ENCODE measurements around the gene SLC39A10.
"Not testable (repeated sequence)": the region's sequence is repeated elsewhere in the genome, so short reads cannot be mapped to it uniquely, and the experiment has no call there.

SLC39A10 gene

DNA sequence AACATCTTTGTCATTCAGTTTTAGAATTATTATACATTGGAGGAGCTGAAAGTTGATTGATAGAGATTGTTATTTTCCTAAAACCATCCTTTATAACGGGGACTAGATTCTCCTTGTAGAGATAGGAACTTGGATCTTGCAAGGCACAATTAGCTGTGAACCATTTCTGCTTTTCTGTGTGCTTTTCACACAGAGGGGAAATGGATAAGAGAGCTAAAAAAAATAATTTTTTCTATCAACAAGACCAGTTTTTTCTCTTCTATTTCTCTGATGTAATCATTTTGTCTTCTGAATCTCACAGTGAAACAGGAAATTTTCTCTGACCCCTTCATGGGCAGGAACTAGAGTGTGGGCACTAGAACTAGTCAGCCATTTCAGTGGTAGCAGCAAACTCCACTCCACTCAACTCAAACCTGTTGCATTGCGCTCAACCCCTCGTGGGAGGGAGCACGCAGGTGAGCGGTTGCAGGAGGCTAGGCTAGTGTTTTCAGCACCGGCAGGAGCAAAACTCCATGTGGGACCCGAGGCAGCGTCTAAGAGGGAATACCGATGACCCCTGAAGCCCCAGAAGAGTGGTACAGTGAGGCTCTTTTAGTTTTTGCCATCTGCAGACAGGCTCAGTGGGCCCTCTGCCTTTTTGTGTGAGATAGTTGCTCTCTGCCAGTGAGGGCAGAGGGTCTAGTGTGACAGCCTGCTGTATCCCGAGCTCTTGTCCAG lies 24.0 kb upstream of the SLC39A10 start:
- H3K9me3 ChIP-seq (ENCODE audit: control insufficient read depth, insufficient read depth, low read length): no peaks in the 10 kb centered on the region
- H3K4me1 ChIP-seq (ENCODE audit: control insufficient read depth, insufficient read depth, low read length): 0 out of 2 replicates have a peak, but pooled peaks cover 4% of the 10 kb centered on the region
- no peak overlapping the region for H3K27ac ChIP-seq (ENCODE audit: low read depth, low read length)

GRCh38 chr2:195633573-195633870 lies 23.5 kb upstream of the SLC39A10 start:
- no peak overlapping the region for H3K4me3 ChIP-seq (ENCODE audit: low read depth, low read length)
- no peaks in the 10 kb centered on the region for H3K9me3 ChIP-seq (ENCODE audit: control insufficient read depth, insufficient read depth, low read length)
- H3K9ac ChIP-seq (ENCODE audit: low read depth, low read length): no peak overlapping the region
- H3K4me1 ChIP-seq (ENCODE audit: control insufficient read depth, insufficient read depth, low read length): 0 out of 2 replicates have a peak, but pooled peaks cover 4% of the 10 kb centered on the region
- no peaks in the 10 kb centered on the region for H3K36me3 ChIP-seq (ENCODE audit: control insufficient read depth, insufficient read depth, low read length)
- no peaks in the 10 kb centered on the region for H3K27me3 ChIP-seq (ENCODE audit: control insufficient read depth, insufficient read depth, low read length)
- no peak overlapping the region for H3K27ac ChIP-seq (ENCODE audit: low read depth, low read length)

More for the DNA sequence above, 24.0 kb upstream of the SLC39A10 start:
- Histone ChIP-seq H3K36me3 (ENCODE audit: control insufficient read depth, insufficient read depth, low read length) (0 out of 2 replicates have a peak, but pooled peaks cover under 1% of the 10 kb centered on the region), H3K27me3 (ENCODE audit: control insufficient read depth, insufficient read depth, low read length) (no peaks in the 10 kb centered on the region), H3K9ac (ENCODE audit: low read depth, low read length) (no peak overlapping the region), H3K4me3 (ENCODE audit: low read depth, low read length) (no peak overlapping the region)

DNA sequence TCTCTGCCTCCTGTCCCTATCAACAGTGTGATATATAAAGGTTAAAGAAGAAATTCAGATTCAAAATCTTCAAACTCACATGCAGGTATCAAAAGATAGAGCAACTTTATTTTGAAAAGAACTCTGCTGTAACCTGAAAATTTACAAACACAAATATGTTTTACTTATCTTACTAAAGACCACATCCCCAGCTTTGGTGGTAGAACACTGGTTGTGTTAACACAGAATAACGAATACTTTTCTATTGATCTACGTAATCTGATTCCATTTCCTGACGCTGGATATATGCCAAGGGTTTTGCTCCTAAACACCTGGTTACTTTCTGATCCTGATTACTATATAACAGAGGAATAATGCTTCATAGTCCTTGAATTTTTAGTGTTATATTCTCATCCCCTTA lies 23.1 kb upstream of the SLC39A10 start:
- Histone ChIP-seq H3K27ac (ENCODE audit: low read depth, low read length) (no peak overlapping the region), H3K9ac (ENCODE audit: low read depth, low read length) (no peak overlapping the region), H3K4me3 (ENCODE audit: low read depth, low read length) (no peak overlapping the region), H3K36me3 (ENCODE audit: control insufficient read depth, insufficient read depth, low read length) (peaks cover 2% of the 10 kb centered on the region; the same call in 1 of the 2 replicates), H3K4me1 (ENCODE audit: control insufficient read depth, insufficient read depth, low read length) (0 out of 2 replicates have a peak, but pooled peaks cover 4% of the 10 kb centered on the region), H3K27me3 (ENCODE audit: control insufficient read depth, insufficient read depth, low read length) (no peaks in the 10 kb centered on the region), H3K9me3 (ENCODE audit: control insufficient read depth, insufficient read depth, low read length) (no peaks in the 10 kb centered on the region)

- Histone ChIP-seq H3K27me3 (ENCODE audit: control insufficient read depth, insufficient read depth, low read length) (no peaks in the 10 kb centered on the region), H3K9ac (ENCODE audit: low read depth, low read length) (no peak overlapping the region), H3K4me1 (ENCODE audit: control insufficient read depth, insufficient read depth, low read length) (peaks cover 5% of the 10 kb centered on the region; the same call in 1 of the 2 replicates), H3K4me3 (ENCODE audit: low read depth, low read length) (no peak overlapping the region), H3K27ac (ENCODE audit: low read depth, low read length) (peak overlapping the region; percentile 69), H3K9me3 (ENCODE audit: control insufficient read depth, insufficient read depth, low read length) (no peaks in the 10 kb centered on the region), H3K36me3 (ENCODE audit: control insufficient read depth, insufficient read depth, low read length) (peaks cover 7% of the 10 kb centered on the region)
Measured at GRCh38 chr2:195636890-195637289, 20.1 kb upstream of the SLC39A10 start.

DNA sequence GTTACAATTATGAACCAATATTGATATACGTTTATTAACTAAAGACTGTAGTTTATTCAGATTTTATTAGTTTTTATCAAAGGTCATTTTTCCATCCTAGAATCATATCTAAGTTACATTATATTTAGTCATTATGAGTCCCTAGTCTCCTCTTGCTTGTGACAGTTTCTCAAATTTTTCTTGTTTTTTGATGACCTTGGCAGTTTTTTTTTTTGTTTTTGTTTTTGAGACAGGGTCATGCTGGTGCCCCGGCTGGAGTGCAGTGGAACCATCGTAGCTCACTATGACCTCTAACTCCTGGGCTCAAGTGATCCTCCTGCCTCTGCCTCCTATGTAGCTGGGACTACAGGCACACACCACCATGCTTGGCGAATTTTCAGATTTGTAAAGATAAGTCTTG lies 18.3 kb upstream of the SLC39A10 start:
- Histone ChIP-seq H3K9ac (ENCODE audit: low read depth, low read length) (no peak overlapping the region), H3K36me3 (ENCODE audit: control insufficient read depth, insufficient read depth, low read length) (peaks cover 7% of the 10 kb centered on the region), H3K27ac (ENCODE audit: low read depth, low read length) (no peak overlapping the region), H3K9me3 (ENCODE audit: control insufficient read depth, insufficient read depth, low read length) (no peaks in the 10 kb centered on the region), H3K4me1 (ENCODE audit: control insufficient read depth, insufficient read depth, low read length) (peaks cover 13% of the 10 kb centered on the region), H3K27me3 (ENCODE audit: control insufficient read depth, insufficient read depth, low read length) (no peaks in the 10 kb centered on the region), H3K4me3 (ENCODE audit: low read depth, low read length) (no peak overlapping the region)

DNA sequence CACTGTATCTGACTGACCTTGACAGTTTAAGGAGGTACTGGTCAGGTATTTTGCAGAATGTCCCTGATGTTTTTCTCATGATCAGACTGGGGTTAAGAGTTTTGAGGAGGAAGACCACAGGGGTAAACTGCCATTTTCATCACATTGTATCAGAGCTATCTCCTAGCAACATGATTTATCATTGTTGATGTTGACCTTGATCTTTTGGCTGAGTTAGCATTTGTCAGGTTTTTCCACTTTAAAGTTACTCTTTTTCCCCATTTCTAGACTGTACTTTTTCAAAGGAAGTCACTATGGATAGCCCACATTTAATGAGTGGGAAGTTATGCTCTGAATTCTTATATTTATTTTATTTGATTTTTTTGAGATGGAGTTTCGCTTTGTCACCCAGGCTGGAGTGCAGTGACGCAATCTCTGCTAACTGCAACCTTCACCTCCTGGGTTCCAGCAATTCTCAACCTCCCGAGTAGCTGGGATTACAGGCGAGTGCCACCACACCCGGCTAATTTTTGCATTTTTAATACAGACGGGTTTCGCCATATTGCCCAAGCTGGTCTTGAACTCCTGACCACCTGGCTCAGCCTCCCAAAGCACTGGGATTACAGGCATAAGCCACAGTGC lies 17.7 kb upstream of the SLC39A10 start:
- peaks cover 7% of the 10 kb centered on the region for H3K36me3 ChIP-seq (ENCODE audit: control insufficient read depth, insufficient read depth, low read length)
- H3K27ac ChIP-seq (ENCODE audit: low read depth, low read length): no peak overlapping the region
- no peaks in the 10 kb centered on the region for H3K9me3 ChIP-seq (ENCODE audit: control insufficient read depth, insufficient read depth, low read length)
- H3K27me3 ChIP-seq (ENCODE audit: control insufficient read depth, insufficient read depth, low read length): no peaks in the 10 kb centered on the region
- no peak overlapping the region for H3K4me3 ChIP-seq (ENCODE audit: low read depth, low read length)
- H3K9ac ChIP-seq (ENCODE audit: low read depth, low read length): no peak overlapping the region
- H3K4me1 ChIP-seq (ENCODE audit: control insufficient read depth, insufficient read depth, low read length): peaks cover 13% of the 10 kb centered on the region

GRCh38 chr2:195639959-195640358 lies 17.1 kb upstream of the SLC39A10 start:
- H3K27me3 ChIP-seq (ENCODE audit: control insufficient read depth, insufficient read depth, low read length): no peaks in the 10 kb centered on the region
- no peak overlapping the region for H3K4me3 ChIP-seq (ENCODE audit: low read depth, low read length)
- H3K27ac ChIP-seq (ENCODE audit: low read depth, low read length): no peak overlapping the region
- peaks cover 13% of the 10 kb centered on the region for H3K4me1 ChIP-seq (ENCODE audit: control insufficient read depth, insufficient read depth, low read length)
- no peaks in the 10 kb centered on the region for H3K9me3 ChIP-seq (ENCODE audit: control insufficient read depth, insufficient read depth, low read length)
- H3K9ac ChIP-seq (ENCODE audit: low read depth, low read length): no peak overlapping the region
- peaks cover 7% of the 10 kb centered on the region for H3K36me3 ChIP-seq (ENCODE audit: control insufficient read depth, insufficient read depth, low read length)

DNA sequence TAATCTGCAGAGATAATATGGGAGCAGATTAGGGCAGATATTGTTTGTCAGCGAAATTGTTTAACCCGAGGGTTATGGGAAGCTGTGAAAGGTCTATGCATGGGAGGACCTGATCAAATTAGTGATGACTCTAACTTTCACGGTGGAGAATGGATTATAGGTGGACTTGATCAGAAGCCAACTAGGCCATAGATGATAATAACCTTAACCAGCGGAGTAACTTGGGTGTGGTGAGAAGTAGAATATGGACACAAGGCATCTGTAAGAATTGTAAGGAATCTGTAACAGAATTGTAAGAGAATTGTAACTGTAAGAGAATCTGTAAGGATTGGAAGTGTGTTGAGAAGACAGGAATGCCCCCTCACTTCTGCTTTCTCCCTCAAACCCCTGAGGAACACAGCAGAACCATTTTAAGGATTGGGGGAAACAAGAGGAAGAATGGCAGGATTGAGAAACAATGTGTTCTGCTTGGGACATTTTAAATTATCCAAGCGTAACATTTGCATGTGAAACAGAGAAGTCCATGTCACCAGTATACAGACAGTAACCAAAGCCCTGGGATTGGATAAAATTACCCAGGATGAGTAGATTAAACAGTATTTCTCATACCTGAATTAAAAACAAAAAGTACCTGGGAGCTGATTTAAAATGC lies 14.9 kb upstream of the SLC39A10 start:
- H3K36me3 ChIP-seq (ENCODE audit: control insufficient read depth, insufficient read depth, low read length): peaks cover 7% of the 10 kb centered on the region
- no peaks in the 10 kb centered on the region for H3K9me3 ChIP-seq (ENCODE audit: control insufficient read depth, insufficient read depth, low read length)
- H3K9ac ChIP-seq (ENCODE audit: low read depth, low read length): no peak overlapping the region
- H3K4me1 ChIP-seq (ENCODE audit: control insufficient read depth, insufficient read depth, low read length): peaks cover 20% of the 10 kb centered on the region
- H3K27me3 ChIP-seq (ENCODE audit: control insufficient read depth, insufficient read depth, low read length): no peaks in the 10 kb centered on the region
- no peak overlapping the region for H3K4me3 ChIP-seq (ENCODE audit: low read depth, low read length)
- H3K27ac ChIP-seq (ENCODE audit: low read depth, low read length): no peak overlapping the region

DNA sequence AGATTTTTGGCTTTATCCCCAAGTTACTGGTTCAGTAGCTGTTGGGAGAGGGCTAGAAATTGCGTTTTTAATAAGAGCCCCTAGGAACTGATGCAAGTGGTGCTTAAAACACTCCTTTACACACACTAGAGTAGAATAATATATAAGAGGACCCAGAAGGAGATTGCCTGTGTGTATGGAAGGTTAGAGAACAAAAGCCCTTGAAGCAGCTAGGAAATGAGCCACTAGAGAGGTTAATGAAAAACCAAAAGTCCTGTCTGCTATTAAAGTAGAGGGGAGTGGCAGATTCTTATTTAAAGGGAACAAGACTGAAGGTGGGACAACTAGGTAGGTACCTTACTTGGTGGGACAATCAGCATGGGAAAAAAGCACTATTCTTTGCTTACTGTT lies 14.4 kb upstream of the SLC39A10 start:
- Histone ChIP-seq H3K27ac (ENCODE audit: low read depth, low read length) (no peak overlapping the region), H3K9ac (ENCODE audit: low read depth, low read length) (no peak overlapping the region), H3K4me1 (ENCODE audit: control insufficient read depth, insufficient read depth, low read length) (peaks cover 18% of the 10 kb centered on the region), H3K36me3 (ENCODE audit: control insufficient read depth, insufficient read depth, low read length) (peaks cover 7% of the 10 kb centered on the region), H3K27me3 (ENCODE audit: control insufficient read depth, insufficient read depth, low read length) (no peaks in the 10 kb centered on the region), H3K4me3 (ENCODE audit: low read depth, low read length) (no peak overlapping the region), H3K9me3 (ENCODE audit: control insufficient read depth, insufficient read depth, low read length) (no peaks in the 10 kb centered on the region)

GRCh38 chr2:195644708-195645107 lies 12.3 kb upstream of the SLC39A10 start:
- peaks cover 18% of the 10 kb centered on the region for H3K4me1 ChIP-seq (ENCODE audit: control insufficient read depth, insufficient read depth, low read length)
- not testable (repeated sequence) for H3K27me3 ChIP-seq (ENCODE audit: control insufficient read depth, insufficient read depth, low read length); H3K9ac ChIP-seq (ENCODE audit: low read depth, low read length); H3K36me3 ChIP-seq (ENCODE audit: control insufficient read depth, insufficient read depth, low read length); H3K9me3 ChIP-seq (ENCODE audit: control insufficient read depth, insufficient read depth, low read length); H3K27ac ChIP-seq (ENCODE audit: low read depth, low read length); H3K4me3 ChIP-seq (ENCODE audit: low read depth, low read length)

GRCh38 chr2:195645413-195645812 lies 11.6 kb upstream of the SLC39A10 start:
- Histone ChIP-seq H3K9ac (ENCODE audit: low read depth, low read length) (no peak overlapping the region), H3K36me3 (ENCODE audit: control insufficient read depth, insufficient read depth, low read length) (peaks cover 3% of the 10 kb centered on the region; the same call in 1 of the 2 replicates), H3K9me3 (ENCODE audit: control insufficient read depth, insufficient read depth, low read length) (no peaks in the 10 kb centered on the region), H3K27ac (ENCODE audit: low read depth, low read length) (no peak overlapping the region), H3K4me1 (ENCODE audit: control insufficient read depth, insufficient read depth, low read length) (peaks cover 18% of the 10 kb centered on the region), H3K4me3 (ENCODE audit: low read depth, low read length) (no peak overlapping the region), H3K27me3 (ENCODE audit: control insufficient read depth, insufficient read depth, low read length) (no peaks in the 10 kb centered on the region)

All from HUES48 (cell line).